Left renal cortex interstitium (tissue), 4 donors: ENCODE results near the gene PDIA6. TPM values are rescaled to one million over a fixed set of nuclear protein-coding genes. Genes with fewer than 3 reads are reported as not detected.
"Not testable (repeated sequence)": the region's sequence is repeated elsewhere in the genome, so short reads cannot be mapped to it uniquely, and the experiment has no call there.

ENCODE experiments used
- DNase-seq, 4 donors: peaks; one replicate each; pipeline ENCODE4 v3.0.0-alpha.2; 2013; ENCODE audit warnings: low read depth in 4 of 4, low spot score in 2 of 4, missing footprints in 1 of 4
- polyA plus RNA-seq, 4 donors: library from polyadenylated mRNA; unstranded; fragments of 120-200 nt; gene quantifications; one replicate each; pipeline ENCODE4 v1.2.1, GENCODE V29; 2013; ENCODE audit not compliant: insufficient read length in 4 of 4

Gene PDIA6
- polyA plus RNA-seq, 4 donors = 309 to 389 (median 342) TPM

DNA sequence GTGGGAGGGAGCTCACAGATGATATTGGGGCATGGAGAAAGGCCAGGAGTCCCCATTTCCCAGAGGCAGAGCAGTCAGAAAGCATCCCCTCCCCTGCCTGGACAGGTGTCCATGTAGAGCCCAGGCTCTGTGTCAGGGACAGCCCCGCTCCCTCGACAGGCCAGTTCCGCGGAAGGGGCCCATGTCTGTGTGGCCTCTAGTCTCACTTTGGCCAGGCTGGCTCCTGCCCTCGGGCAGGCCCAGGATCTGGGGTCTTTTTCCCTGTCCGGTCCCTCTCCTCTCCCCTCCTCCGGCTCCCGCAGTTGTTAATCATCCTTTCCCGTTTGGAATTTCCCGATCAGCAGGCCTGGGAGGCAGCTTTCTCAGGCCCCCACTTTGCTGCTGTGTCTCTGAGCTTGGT is 20.4 kb upstream of the PDIA6 start:
- DNase-seq = no peak

DNA sequence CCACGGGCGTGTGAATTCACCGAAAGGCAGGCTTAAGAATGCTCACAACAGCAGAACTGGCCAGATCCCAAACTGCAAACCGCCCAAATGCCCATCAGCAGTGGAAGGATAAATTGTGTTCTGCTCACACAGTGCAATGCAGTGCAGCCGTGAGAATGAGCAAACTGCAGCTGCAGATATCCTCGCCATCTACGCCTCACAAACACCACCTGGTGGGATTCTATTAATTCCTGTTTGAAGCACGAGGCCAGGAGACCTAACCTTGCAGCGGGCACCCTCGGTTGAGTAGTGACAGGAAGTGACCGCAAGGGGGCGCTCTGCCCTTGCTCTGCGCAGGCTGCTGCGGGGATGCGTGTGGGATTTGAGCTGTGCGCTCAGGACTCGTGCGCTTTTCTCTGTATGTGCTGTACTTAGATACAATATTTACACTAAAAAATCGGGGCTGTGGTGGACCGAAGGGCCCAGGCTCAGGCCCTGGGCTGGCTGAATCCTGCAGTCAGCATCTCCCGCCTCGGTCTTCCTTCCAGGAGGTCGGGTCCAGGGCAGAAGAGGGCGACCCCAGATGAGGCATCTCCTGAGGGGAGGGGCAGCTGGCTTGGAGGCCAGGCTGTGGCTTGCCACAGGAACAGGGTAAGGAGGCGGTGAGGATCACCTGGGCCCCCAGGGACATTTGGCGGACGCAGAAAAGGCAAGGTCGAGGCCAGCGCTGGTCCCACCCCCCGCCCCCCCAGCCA is 19.8 kb upstream of the PDIA6 start:
- DNase-seq = peak in 2 of 4 donors; percentile 67 to 70

DNA sequence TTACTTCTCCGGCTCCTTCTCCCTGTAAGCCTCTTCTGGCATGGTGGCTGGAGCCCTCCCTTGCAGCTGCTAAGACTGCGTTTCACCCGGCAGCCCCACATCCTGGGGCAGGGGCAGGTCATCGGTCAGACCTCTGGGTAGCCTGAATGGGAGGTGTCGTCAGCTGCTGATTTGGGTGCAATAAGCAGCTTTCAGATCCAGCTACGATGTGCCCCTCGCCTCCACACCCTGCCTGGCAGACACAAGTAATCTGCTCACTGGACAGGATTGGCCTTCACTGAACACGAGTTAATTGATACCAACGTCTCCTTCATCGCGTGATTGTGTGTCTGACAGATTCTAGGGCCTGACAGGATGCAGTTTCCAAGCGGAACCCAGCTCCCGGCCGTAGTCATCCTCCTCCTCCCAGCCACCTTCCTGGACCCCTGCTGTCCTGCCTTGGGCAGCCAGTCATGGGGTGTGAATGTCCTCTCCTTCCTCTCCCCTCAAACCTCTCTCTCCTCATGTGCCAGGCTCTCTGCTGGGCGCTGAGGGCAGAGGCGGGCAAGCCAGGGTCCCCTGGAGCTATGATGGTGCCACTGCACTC is 18.9 kb upstream of the PDIA6 start:
- no peak for DNase-seq

DNA sequence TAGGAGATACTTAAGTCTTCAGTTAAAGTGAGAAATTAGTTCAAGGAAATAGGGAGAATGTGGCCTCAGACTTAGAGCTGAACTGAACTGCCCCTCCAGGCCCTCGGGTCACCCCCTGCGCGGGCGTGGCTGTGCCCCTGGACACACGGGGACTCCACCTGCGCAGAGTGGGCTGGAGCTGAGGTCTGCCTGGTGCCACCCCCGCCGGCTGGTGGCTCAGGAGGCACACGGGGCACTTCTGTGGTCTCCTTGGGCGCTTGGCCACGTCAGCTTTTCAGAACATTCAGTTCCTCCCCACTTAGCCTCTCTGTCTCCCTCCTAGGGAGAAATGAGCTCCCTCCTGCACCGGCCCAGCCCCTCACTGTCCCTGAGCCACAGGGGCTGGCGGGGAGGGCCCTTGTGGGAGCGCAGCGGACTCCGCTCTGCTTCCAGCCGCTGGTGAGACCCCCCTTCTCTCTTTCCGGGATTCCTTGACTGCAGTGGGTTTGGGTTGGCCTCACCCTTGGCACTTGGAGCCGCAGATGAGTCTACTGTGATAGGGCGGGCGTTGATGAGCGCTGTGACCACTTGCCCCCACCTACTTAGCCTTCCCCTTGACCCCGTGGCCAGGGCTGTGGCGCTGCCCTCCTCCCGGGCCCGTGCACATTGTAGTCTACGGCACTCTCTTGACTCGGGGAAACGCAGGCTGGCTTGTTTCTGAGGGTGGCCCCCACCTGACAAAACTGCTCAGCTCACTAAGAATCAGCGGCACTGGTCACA is 18.2 kb upstream of the PDIA6 start:
- DNase-seq = no peak

DNA sequence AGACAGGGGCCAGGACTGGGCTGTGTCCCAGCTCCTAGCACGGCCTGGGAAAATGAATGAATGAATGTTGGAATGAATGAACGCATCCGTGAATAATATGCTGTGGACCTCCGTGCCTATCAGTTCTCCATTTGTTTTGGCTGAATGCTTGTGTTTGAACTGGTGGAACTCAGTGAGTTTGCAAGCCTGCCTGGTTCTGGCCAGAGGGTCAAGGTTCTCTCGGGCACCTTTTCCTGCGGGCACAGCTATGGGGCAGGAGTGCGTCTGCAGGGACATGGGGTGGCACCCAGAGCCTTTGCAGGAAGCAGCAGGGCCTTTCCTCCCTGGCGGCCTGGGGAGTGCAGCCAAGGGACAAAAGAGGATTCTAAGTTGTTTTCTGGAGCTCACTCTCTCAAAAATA is 17.6 kb upstream of the PDIA6 start:
- no peak for DNase-seq

DNA sequence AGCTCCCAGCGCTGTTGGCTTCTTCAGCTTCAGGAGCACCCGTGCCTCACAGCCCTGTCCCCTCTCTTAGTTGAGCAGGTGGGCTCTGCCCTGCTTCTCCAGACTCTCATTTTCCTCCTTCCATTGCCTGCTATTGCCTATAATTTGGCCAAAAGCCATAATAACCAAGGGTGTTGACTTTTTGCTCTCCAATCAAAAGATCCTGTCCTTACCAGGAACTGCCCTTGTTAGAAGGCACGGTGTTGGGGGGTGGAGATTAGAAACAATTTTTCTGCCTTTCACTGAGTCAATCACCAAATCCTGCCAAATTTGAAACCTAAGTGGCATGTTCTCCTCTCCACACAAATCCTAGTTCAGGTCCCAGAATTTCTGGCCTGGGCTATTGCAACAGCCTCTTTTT is 16.7 kb upstream of the PDIA6 start:
- DNase-seq = no peak

DNA sequence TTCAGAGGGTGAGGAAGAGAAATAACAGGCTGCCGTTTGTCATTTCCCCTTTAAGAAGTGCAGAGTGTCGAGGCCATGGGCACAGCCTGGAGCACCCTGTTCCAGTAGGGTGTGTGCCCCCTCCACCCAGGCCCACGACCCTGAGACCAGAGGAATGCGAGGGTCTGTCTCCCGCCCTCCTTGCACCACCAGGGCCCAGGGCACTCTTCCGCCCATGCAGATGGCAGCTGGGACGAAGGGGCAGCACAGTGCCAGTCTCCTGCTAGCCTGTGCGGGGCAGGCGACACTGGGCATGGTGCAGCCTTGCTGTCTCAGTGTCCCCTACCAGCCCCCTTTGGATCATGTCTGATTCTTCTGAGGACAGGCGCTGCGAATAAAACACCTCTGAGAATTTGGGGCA is 15.8 kb upstream of the PDIA6 start:
- no peak for DNase-seq

DNA sequence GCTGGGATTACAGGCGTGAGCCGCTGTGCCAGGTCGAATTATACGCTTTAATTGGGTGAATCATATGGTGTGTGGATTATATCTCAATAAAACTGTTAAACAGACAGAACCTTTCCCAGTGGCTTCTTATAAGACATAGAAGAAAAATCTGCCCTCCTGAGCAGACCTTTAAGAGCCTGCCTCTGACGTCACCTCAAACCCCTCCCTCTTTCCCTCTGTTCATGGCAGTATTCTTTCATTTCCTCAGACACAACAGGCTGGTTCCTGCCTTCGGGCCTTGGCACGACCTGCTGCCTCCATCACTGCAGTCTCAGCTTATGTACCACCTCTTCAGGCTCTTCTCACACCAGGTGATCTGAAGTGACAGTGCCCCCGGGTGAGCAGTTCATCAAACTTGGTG is 14.0 kb upstream of the PDIA6 start:
- no peak for DNase-seq

DNA sequence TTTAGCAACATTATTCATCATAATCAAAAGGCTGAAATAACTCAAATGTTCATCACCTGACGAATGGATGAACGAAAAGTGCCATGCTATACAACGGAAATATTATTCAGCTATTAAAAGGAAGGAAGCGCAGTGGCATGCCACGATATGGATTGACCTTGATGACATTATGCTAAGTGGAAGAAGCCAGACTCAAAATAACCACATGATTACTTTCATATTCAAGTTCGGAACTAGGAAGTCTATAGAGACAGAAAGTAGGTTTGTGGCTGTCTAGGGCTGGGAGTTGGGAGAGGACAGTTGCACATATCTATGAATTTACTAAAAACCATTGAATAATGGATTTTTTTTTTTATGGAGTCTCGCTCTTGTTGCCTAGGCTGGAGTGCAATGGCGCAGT is 13.4 kb upstream of the PDIA6 start:
- no peak for DNase-seq

DNA sequence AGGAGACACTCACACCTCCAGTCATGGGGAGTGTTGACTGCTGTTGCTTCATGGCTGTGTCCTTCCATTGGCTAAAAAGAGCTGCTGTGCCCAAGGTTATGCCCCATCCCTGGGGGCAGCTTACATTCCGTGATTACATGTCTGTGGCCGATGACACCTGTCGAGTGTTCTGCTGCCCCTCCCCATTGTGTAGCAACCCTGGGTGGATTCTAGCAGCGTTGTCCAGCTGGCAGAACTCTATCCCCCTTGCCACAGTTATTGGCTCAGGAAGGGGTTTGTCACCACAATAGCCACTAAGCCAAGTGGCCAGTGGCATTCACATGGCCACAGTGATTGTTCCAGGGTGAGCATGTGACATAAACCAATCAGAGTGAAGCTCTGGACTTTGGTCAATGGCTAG is 11.6 kb upstream of the PDIA6 start:
- DNase-seq = no peak

DNA sequence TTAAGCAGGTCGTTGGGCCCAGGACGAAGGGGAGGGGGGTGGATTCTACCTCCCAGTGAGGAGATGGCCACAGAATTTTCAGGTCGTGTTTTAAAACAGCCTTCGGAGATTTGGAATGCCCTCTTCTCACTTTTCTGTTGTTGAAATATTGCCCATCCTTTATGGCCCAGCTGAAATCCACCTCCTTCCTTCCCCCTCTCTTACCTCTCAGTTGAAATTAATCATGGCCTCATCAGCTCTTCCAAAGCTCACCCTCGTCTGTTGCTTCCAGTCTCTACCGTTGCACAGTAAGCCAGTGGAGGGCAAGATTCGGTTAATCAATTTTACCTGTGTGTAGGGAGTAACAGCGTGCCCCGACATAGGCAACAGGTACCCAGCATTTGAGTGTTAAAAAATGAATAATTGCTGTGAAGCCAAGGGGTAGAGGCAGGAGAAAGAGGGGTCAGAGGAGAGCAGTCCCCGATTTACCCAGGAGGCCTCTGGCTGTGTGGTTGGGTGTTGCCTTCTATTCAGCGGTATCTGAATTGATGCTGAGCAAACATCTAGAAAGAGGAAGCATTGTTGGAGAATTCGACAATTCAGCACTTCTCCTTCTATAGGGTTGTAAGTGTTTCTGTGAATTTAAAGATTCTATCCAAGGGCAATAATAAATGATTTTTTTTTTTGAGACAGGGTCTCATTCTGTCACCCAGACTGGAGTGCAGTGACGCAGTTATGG is 8.6 kb upstream of the PDIA6 start:
- DNase-seq = no peak

DNA sequence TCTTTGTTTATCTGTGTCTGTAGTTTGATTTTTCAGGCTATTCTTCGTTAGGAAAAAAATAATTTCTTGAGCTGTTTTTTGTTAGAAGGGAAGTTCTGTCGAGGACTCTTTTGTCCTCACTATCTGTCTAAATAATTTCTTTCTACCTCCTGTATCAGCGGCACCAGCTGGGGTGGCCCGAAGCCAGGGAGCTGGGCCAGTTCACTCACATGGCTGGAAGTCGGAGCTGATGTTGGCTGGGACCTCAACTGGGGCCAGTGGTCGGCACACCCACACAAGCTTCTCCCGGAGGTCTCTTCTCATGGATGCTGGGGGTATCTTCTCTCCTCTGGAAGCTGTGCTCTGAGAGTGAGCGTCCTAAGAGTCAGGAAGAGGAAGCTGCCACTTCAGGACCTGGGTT is 8.0 kb upstream of the PDIA6 start:
- DNase-seq = no peak

DNA sequence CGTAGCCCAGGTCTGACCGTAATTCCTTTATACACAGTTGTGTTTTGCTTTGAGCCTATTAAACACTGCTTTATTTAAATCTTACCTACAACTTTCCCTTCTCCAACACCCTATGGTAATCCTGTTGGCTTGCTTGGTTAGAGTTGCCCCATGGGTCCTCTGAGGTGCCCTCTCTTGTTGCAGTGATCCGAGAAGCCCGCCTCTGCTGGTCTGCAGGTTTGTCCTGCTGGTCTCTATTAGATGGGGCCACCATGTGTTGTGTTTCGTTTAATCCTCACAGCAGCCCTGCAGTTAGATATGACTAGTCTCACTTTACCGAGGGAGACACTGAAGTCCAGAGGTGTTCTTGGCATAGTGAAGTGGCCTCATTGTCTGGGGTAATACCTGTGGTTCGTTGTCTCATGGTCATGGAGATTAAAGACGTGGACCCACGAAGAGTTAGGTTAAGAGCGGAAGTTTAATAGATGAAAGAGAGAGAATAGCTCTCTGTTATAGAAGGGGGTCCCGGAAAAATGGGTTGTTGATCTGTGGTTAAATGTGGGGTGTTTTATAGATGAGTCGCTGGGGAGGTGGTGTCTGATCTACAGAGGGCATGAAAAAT is 7.2 kb upstream of the PDIA6 start:
- DNase-seq = no peak

DNA sequence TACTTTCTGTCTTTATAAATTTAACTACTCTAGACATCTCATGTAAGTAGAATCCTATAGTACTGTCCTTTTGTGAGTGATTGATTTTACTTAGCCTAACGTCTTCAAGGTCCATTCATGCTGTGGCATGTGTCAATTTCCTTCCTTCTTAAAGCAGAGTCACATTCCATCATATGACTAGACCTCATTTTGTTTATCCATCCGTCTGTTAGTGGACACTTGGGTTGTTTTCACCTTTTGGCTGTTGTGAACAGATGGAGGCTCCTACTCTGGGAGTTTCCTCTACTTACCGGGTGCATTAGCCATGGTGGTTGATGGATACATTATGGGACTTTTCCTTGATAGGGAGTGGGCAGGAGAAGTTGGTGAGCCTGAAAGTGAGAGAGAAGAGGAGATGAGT is 6.4 kb upstream of the PDIA6 start:
- DNase-seq = no peak

DNA sequence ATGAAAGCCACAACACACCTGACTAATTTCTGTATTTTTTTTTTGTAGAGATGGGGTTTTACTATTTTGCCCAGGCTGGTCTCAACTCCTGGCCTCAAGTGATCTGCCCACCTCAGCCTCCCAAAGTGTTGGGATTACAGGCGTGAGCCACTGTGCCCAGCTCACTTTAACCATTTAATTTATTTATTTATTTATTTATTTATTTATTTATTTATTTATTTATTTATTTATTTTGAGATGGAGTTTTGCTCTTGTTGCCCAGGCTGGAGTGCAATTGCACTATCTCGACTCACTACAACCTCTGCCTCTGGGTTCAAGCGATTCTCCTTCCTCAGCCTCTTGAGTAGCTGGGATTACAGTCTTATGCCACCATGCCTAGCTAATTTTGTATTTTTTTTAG is 5.7 kb upstream of the PDIA6 start:
- not testable (repeated sequence) for DNase-seq

DNA sequence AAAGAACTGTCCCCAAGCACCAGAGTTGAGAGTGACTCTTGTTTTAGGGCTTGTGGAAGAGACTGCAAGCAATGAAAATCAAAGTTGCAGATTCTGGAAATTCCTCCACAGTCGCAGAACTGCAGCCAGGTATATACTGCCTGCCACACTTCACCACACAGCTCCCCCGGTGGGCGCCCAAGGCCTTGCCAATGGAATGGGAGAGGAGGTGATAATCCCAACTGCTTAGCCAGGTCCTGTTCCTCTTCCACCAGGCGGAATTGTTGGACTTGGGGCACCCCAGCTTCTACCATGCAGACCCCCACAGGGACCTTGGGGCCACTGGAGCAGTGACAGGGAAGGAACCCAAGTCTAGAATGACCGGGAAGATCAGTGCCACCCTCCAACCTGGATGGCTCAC is 4.8 kb upstream of the PDIA6 start:
- DNase-seq = no peak

DNA sequence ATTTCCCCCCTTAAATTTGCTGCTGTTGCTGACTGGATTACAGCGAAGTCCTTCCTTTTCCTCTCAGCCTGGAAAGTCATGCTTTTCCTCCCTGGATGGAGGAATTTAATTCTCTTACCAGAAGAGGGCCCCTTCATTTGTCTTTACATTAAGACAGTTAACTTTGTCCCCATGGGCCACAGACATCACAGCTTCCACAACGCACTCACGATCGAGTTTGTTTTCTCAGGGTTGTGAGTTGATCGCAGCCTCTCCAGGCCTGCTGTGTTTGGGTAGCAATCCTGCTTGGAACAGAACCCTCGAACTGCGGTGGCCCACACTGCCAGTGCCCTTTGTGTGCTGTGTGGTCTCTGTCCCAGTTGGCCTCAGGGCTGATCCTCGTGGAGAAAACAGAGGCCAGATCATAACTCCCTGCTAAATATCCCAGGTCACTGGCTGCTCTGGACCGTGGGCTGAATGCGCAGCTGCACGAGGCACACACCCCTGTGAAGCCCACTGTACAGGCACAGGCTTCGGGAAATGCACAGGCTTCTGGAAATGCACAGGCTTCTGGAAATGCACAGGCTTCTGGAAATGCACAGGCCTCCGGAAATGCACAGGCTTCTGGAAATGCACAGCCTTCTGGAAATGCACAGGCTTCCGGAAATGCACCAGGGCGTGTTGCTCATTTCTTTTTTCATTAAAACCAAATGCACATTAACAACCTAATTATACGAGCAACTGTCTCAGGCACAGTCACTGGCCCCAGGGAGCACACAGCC is 2.2 kb upstream of the PDIA6 start:
- no peak for DNase-seq

DNA sequence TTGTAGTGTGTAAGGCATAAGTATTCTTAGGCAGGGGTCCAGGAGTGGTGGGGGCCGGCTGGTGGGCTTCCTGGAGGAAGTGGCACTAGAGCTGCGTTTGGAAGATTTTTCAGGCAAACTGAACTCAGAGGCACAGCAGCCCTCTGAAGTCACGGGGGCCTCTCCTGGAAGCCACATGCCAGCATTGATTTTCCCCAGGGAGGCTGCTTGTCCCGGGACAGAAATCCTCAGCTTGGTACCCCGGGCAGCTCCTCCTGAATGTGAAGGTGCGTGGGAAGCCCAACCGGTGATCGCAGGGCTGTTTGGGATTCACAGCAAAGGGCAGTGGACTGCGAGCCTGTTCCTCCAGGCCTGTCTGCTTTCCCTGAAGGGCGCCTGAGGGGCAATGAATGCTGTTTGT is 1.6 kb upstream of the PDIA6 start:
- no peak for DNase-seq

DNA sequence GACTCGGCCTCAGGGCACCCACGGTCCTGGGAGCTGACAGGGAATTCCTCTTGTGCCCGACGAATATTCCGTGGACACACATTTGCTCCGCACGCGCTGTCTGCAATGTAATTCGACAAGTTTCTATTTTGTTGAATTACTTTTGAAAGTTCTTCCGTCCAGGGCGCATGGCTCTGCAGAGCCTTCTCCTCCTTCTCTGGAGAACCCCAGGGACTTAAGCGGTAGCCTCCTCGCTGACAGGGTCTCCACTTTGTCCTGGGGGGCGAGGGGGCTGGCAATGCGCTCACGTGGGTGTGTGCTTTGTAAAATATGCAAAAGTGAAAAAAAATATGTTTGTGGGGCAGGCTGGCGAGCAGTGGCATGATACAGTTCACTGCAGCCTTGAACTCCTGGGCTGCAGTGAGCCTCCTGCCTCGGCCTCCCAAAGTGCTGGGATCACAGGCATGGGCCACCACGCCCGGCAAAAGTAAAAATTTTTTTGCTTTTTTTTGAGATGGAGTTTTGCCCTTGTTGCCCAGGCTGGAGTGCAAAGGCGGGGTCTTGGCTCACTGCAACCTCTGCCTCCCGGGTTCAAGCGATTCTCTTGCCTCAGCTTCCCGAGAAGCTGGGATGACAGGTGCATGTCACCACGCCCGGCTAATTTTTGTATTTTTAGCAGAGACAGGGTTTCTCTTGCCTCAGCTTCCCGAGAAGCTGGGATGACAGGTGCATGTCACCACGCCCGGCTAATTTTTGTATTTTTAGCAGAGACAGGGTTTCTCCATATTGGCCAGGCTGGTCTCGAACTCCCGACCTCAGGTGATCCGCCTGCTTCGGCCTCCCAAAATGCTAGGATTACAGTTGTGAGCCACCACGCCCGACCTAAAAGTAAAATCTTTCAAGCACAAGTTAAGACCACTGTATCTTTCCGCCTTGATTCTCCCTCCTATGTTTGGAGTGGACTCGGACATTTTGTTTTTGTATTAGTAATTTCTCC is 866 bp upstream of the PDIA6 start:
- DNase-seq = not testable (repeated sequence)
